Measurements from ENCODE around the gene TRIM59. TPM values are rescaled to one million over a fixed set of nuclear protein-coding genes. Genes with fewer than 3 reads are reported as not detected.

Gene TRIM59
- total RNA-seq, 1 donor from 2014 or later: 24.5 TPM

- Mint-ChIP-seq H3K27me3 (peaks cover 6% of the 10 kb centered on the region), H3K27ac (no peak overlapping the region), H3K9me3 (ENCODE audit: low read depth) (no peaks in the 10 kb centered on the region), H3K36me3 (ENCODE audit: insufficient read depth) (no peaks in the 10 kb centered on the region), H3K4me3 (ENCODE audit: low read depth) (no peak overlapping the region), H3K4me1 (ENCODE audit: low read depth) (peaks cover 5% of the 10 kb centered on the region)
- no peak for TF ChIP-seq CTCF (IDR thresholded peaks at IDR 0.05; ENCODE audit: unreplicated experiment)
- DNase-seq (ENCODE audit: low spot score, unreplicated experiment): no peak
Observed at GRCh38 chr3:160481856-160482255, 32.3 kb upstream of the TRIM59 start.

GRCh38 chr3:160480931-160481330 is 31.3 kb upstream of the TRIM59 start:
- Mint-ChIP-seq H3K27me3 (peaks cover 6% of the 10 kb centered on the region), H3K4me1 (ENCODE audit: low read depth) (peaks cover 5% of the 10 kb centered on the region), H3K9me3 (ENCODE audit: low read depth) (no peaks in the 10 kb centered on the region), H3K27ac (no peak overlapping the region), H3K36me3 (ENCODE audit: insufficient read depth) (no peaks in the 10 kb centered on the region), H3K4me3 (ENCODE audit: low read depth) (no peak overlapping the region)
- no peak for DNase-seq (ENCODE audit: low spot score, unreplicated experiment)
- no peak for TF ChIP-seq CTCF (IDR thresholded peaks at IDR 0.05; ENCODE audit: unreplicated experiment)

- H3K27ac Mint-ChIP-seq: no peak overlapping the region
- H3K4me1 Mint-ChIP-seq (ENCODE audit: low read depth): peaks cover 5% of the 10 kb centered on the region
- TF ChIP-seq CTCF (IDR thresholded peaks at IDR 0.05; ENCODE audit: unreplicated experiment): no peak
- DNase-seq (ENCODE audit: low spot score, unreplicated experiment): no peak
- H3K36me3 Mint-ChIP-seq (ENCODE audit: insufficient read depth): no peaks in the 10 kb centered on the region
- no peaks in the 10 kb centered on the region for H3K9me3 Mint-ChIP-seq (ENCODE audit: low read depth)
- no peak overlapping the region for H3K4me3 Mint-ChIP-seq (ENCODE audit: low read depth)
- H3K27me3 Mint-ChIP-seq: peaks cover 6% of the 10 kb centered on the region
Observed at GRCh38 chr3:160479376-160479775, 29.8 kb upstream of the TRIM59 start.

GRCh38 chr3:160478338-160478737 is 28.8 kb upstream of the TRIM59 start:
- Mint-ChIP-seq H3K9me3 (ENCODE audit: low read depth) (no peaks in the 10 kb centered on the region), H3K4me3 (ENCODE audit: low read depth) (no peak overlapping the region), H3K27ac (no peak overlapping the region), H3K4me1 (ENCODE audit: low read depth) (peaks cover 5% of the 10 kb centered on the region), H3K36me3 (ENCODE audit: insufficient read depth) (no peaks in the 10 kb centered on the region), H3K27me3 (peaks cover 6% of the 10 kb centered on the region)
- TF ChIP-seq CTCF (IDR thresholded peaks at IDR 0.05; ENCODE audit: unreplicated experiment): no peak
- no peak for DNase-seq (ENCODE audit: low spot score, unreplicated experiment)

GRCh38 chr3:160477750-160478149 is 28.2 kb upstream of the TRIM59 start:
- Mint-ChIP-seq H3K9me3 (ENCODE audit: low read depth) (no peaks in the 10 kb centered on the region), H3K27me3 (peaks cover 6% of the 10 kb centered on the region), H3K36me3 (ENCODE audit: insufficient read depth) (no peaks in the 10 kb centered on the region), H3K27ac (no peak overlapping the region), H3K4me1 (ENCODE audit: low read depth) (peaks cover 5% of the 10 kb centered on the region), H3K4me3 (ENCODE audit: low read depth) (no peak overlapping the region)
- DNase-seq (ENCODE audit: low spot score, unreplicated experiment): no peak
- no peak for TF ChIP-seq CTCF (IDR thresholded peaks at IDR 0.05; ENCODE audit: unreplicated experiment)
